K562 (cell line): ENCODE results near the gene CD101. TPM values are rescaled to one million over a fixed set of nuclear protein-coding genes. Genes with fewer than 3 reads are reported as not detected.

Experiments
- CBX2 ChIP-seq: fragments of 200-600 bp; sonication (generic); IDR thresholded peaks from one replicate; pipeline ENCODE4 v1.6.1; 2012; ENCODE audit warnings: mild to moderate bottlenecking, low read length, inconsistent platforms; ENCODE audit not compliant: insufficient read depth, poor library complexity, severe bottlenecking
- CTBP1 ChIP-seq: fragments of 450-650 bp; IDR thresholded peaks from 2 replicates; pipeline ENCODE4 v1.6.1; 2016; ENCODE audit warnings: borderline replicate concordance
- EHMT2 ChIP-seq: fragments of 450-650 bp; IDR thresholded peaks from 2 replicates; pipeline ENCODE4 v1.6.1; 2018; ENCODE audit warnings: antibody characterized with exemption
- HDGF ChIP-seq: fragments of 450-650 bp; IDR thresholded peaks from 2 replicates; pipeline ENCODE4 v1.6.1; 2016
- L3MBTL2 ChIP-seq: fragments of 450-650 bp; IDR thresholded peaks from 2 replicates; pipeline ENCODE4 v1.6.1; 2016; ENCODE audit warnings: mild to moderate bottlenecking, moderate library complexity
- PTBP1 ChIP-seq: fragments of 200-400 bp; formaldehyde crosslinking; IDR thresholded peaks from 2 replicates; pipeline ENCODE4 v1.6.1; 2017; ENCODE audit warnings: low read depth, low read length
- RAD51 ChIP-seq: fragments of 450-650 bp; IDR thresholded peaks from 2 replicates; pipeline ENCODE4 v1.7.1; 2016; ENCODE audit warnings: low read depth, mild to moderate bottlenecking, borderline replicate concordance
- RBM25 ChIP-seq: fragments of 200-400 bp; formaldehyde crosslinking; IDR thresholded peaks from 2 replicates; pipeline ENCODE4 v1.6.1; 2018; ENCODE audit warnings: low read length, low read depth, moderate library complexity; ENCODE audit not compliant: severe bottlenecking
- RFX1 ChIP-seq: fragments of 450-650 bp; IDR thresholded peaks from 2 replicates; pipeline ENCODE4 v1.6.1; 2016; ENCODE audit warnings: mild to moderate bottlenecking, moderate library complexity
- SAFB2 ChIP-seq: fragments of 200-400 bp; formaldehyde crosslinking; IDR thresholded peaks from 2 replicates; pipeline ENCODE4 v1.6.1; 2018; ENCODE audit warnings: borderline replicate concordance, low read length, low read depth, moderate library complexity; ENCODE audit not compliant: severe bottlenecking
- SMARCC2 ChIP-seq: fragments of 450-650 bp; IDR thresholded peaks from 2 replicates; pipeline ENCODE4 v1.6.1; 2017; ENCODE audit warnings: antibody characterized with exemption, moderate library complexity, mild to moderate bottlenecking, low read depth
- YY1 ChIP-seq, 3 experiments: IDR thresholded peaks; 2 replicates each; pipeline ENCODE4 v1.6.1; 2011; ENCODE audit warnings: low read length in 2 of 3, mild to moderate bottlenecking in 2 of 3, moderate library complexity in 2 of 3, borderline replicate concordance in 1 of 3, control low read depth in 1 of 3, low read depth in 1 of 3; ENCODE audit not compliant: insufficient read depth in 3 of 3, insufficient replicate concordance in 2 of 3, control insufficient read depth in 1 of 3, insufficient read length in 1 of 3; ENCODE audit errors: extremely low read depth in 1 of 3
- ZNF124 ChIP-seq: sonication (generic); formaldehyde crosslinking; IDR thresholded peaks from 2 replicates; pipeline ENCODE4 v1.8.1; 2022; ENCODE audit warnings: missing genetic modification reagents
- ZNF695 ChIP-seq: fragments of 450-650 bp; formaldehyde crosslinking; IDR thresholded peaks from 2 replicates; pipeline ENCODE4 v1.4.0; 2020; ENCODE audit warnings: mild to moderate bottlenecking, moderate library complexity
- ZNF696 ChIP-seq: fragments of 250-450 bp; sonication (Bioruptor Pico); conservative IDR thresholded peaks from 2 replicates; pipeline ENCODE4 v1.4.0; 2020; ENCODE audit warnings: mild to moderate bottlenecking, moderate library complexity
- polyA plus RNA-seq, 8 experiments: library from polyadenylated mRNA; depleted of rRNA in 4 of 8; stranded (reverse) in 5 of 8; unstranded in 3 of 8; fragments of >200 nt; fragmentation: Nextera tagmentation in 2 of 8; fragmentation: Illumina TruSeq in 1 of 8; extraction: Ambion mirVana in 2 of 8; extraction: Trizol in 1 of 8; gene quantifications; 2 replicates each; pipeline versions ENCODE4 v1.2.1 to v1.2.3, GENCODE V29; 2011 to 2014; ENCODE audit warnings: inconsistent platforms in 1 of 8, missing spikeins in 1 of 8
- total RNA-seq, 7 experiments: library from RNA; depleted of rRNA in 6 of 7; stranded (reverse); fragments of >200 nt in 6 of 7; fragmentation: Illumina TruSeq in 2 of 7; extraction: Trizol in 2 of 7; gene quantifications; 2 replicates each; pipeline versions ENCODE4 v1.2.1 to v1.2.3, GENCODE V29; 2011 to 2021; ENCODE audit warnings: low replicate concordance in 1 of 7
- TF ChIP-seq, protein P1 (sequence below), 3 experiments: fragments of 200-800 bp in 1 of 3; fragments of 250-450 bp in 1 of 3; fragments of 450-650 bp in 1 of 3; sonication (Bioruptor Pico) in 1 of 3; sonication (Bioruptor generic) in 1 of 3; formaldehyde crosslinking in 1 of 3; IDR thresholded peaks; 2 replicates each; pipeline versions ENCODE4 v1.6.1 to v1.8.0; 2016 to 2022; ENCODE audit warnings: mild to moderate bottlenecking in 2 of 3, missing genetic modification characterization in 2 of 3, missing compliant biosample characterization in 1 of 3, moderate library complexity in 1 of 3
- TF ChIP-seq, protein P2 (sequence below): fragments of 250-450 bp; sonication (Bioruptor Pico); IDR thresholded peaks from 2 replicates; pipeline ENCODE4 v1.5.0; 2021
- TF ChIP-seq, protein P3 (sequence below): fragments of 250-450 bp; sonication (Bioruptor Pico); IDR thresholded peaks from 2 replicates; pipeline ENCODE4 v1.5.0; 2020; ENCODE audit warnings: mild to moderate bottlenecking, borderline replicate concordance
- TF ChIP-seq, protein P4 (sequence below): sonication (generic); formaldehyde crosslinking; IDR thresholded peaks from 2 replicates; pipeline ENCODE4 v1.8.0; 2022; ENCODE audit warnings: missing genetic modification reagents, mild to moderate bottlenecking, borderline replicate concordance

Gene CD101
- total and polyA plus RNA-seq, 9 of the 15 experiments (the other 6 are each of a cell fraction or from before 2014, with no cell fraction given) = 0.04 to 1.1 (median 0.20) TPM

DNA sequence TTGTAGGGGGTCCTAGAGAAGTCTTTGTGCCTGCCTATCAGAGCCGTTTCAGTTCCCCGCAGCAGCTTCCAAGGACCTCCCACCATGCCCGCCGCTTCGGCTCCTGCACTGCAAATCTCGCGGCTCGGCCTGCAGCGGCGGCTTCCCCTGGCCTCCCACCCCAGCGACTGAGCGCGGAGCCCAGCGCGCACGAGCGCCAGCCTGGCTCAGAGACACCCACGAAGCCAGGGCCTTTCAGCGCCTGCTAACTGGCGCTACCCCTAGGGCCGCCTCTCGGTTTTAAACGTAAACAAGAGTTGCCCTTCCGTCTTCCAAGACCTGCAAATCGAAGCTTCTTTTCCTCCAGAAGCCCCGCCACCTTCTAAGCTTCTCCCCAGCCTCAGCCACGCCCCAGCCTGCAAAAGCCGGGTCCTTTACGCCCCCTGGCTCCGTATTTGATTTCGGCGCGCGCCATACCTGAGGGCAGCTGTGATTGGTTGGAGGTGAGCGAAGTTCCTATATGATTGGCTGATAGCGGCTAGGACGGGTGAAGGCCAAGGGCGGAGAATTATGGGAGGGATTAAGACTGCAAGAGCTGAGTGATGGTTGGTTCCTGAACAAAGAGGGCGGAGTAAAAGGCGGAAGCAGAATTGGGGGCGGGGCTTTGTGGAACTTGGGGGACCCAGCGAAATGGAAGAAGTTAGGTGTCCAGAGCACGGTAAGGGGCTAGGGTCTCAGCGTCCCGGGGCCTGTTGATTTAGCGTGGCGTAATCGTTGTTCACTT is 58.3 kb downstream of the CD101 start, which contains the start of gene TTF2 (continued):
- TF ChIP-seq, protein P1, sequence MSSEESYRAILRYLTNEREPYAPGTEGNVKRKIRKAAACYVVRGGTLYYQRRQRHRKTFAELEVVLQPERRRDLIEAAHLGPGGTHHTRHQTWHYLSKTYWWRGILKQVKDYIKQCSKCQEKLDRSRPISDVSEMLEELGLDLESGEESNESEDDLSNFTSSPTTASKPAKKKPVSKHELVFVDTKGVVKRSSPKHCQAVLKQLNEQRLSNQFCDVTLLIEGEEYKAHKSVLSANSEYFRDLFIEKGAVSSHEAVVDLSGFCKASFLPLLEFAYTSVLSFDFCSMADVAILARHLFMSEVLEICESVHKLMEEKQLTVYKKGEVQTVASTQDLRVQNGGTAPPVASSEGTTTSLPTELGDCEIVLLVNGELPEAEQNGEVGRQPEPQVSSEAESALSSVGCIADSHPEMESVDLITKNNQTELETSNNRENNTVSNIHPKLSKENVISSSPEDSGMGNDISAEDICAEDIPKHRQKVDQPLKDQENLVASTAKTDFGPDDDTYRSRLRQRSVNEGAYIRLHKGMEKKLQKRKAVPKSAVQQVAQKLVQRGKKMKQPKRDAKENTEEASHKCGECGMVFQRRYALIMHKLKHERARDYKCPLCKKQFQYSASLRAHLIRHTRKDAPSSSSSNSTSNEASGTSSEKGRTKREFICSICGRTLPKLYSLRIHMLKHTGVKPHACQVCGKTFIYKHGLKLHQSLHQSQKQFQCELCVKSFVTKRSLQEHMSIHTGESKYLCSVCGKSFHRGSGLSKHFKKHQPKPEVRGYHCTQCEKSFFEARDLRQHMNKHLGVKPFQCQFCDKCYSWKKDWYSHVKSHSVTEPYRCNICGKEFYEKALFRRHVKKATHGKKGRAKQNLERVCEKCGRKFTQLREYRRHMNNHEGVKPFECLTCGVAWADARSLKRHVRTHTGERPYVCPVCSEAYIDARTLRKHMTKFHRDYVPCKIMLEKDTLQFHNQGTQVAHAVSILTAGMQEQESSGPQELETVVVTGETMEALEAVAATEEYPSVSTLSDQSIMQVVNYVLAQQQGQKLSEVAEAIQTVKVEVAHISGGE (CRISPR knock-in tag; IDR thresholded peaks at IDR 0.05) = no peak
- TF ChIP-seq L3MBTL2 (peak; percentile 84), PTBP1 (no peak), RFX1 (no peak), CBX2 (no peak), ZNF695 (CRISPR knock-in tag) (no peak), HDGF (no peak), RAD51 (no peak), SMARCC2 (no peak; the same call in 1 of the 2 replicates), ZNF696 (CRISPR knock-in tag) (no peak), SAFB2 (no peak), ZNF124 (CRISPR knock-in tag) (no peak), EHMT2 (no peak), YY1 (IDR thresholded peaks at IDR 0.05; ENCODE audit: borderline replicate concordance in 1 of 3, control insufficient read depth in 1 of 3, extremely low read depth in 1 of 3, insufficient read depth in 3 of 3, insufficient read length in 1 of 3, insufficient replicate concordance in 2 of 3, low read depth in 1 of 3, low read length in 2 of 3) (peak in 2 of 3 experiments; percentile 42 to 62), CTBP1 (peak; percentile 58; the same call in 1 of the 2 replicates), RBM25 (peak; percentile 86)
- TF ChIP-seq, protein P2, sequence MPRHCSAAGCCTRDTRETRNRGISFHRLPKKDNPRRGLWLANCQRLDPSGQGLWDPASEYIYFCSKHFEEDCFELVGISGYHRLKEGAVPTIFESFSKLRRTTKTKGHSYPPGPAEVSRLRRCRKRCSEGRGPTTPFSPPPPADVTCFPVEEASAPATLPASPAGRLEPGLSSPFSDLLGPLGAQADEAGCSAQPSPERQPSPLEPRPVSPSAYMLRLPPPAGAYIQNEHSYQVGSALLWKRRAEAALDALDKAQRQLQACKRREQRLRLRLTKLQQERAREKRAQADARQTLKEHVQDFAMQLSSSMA (CRISPR knock-in tag) = no peak
- TF ChIP-seq, protein P3, sequence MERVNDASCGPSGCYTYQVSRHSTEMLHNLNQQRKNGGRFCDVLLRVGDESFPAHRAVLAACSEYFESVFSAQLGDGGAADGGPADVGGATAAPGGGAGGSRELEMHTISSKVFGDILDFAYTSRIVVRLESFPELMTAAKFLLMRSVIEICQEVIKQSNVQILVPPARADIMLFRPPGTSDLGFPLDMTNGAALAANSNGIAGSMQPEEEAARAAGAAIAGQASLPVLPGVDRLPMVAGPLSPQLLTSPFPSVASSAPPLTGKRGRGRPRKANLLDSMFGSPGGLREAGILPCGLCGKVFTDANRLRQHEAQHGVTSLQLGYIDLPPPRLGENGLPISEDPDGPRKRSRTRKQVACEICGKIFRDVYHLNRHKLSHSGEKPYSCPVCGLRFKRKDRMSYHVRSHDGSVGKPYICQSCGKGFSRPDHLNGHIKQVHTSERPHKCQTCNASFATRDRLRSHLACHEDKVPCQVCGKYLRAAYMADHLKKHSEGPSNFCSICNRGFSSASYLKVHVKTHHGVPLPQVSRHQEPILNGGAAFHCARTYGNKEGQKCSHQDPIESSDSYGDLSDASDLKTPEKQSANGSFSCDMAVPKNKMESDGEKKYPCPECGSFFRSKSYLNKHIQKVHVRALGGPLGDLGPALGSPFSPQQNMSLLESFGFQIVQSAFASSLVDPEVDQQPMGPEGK (CRISPR knock-in tag) = no peak
- TF ChIP-seq, protein P4, sequence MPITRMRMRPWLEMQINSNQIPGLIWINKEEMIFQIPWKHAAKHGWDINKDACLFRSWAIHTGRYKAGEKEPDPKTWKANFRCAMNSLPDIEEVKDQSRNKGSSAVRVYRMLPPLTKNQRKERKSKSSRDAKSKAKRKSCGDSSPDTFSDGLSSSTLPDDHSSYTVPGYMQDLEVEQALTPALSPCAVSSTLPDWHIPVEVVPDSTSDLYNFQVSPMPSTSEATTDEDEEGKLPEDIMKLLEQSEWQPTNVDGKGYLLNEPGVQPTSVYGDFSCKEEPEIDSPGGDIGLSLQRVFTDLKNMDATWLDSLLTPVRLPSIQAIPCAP (CRISPR knock-in tag) = 0 out of 2 replicates have a peak, but pooled peaks have one; percentile 76
